ENCODE results near the gene TTBK1. TPM values are rescaled to one million over a fixed set of nuclear protein-coding genes. Genes with fewer than 3 reads are reported as not detected.

Gene TTBK1
- total RNA-seq, 1 experiment from 2014 or later: not detected

DNA sequence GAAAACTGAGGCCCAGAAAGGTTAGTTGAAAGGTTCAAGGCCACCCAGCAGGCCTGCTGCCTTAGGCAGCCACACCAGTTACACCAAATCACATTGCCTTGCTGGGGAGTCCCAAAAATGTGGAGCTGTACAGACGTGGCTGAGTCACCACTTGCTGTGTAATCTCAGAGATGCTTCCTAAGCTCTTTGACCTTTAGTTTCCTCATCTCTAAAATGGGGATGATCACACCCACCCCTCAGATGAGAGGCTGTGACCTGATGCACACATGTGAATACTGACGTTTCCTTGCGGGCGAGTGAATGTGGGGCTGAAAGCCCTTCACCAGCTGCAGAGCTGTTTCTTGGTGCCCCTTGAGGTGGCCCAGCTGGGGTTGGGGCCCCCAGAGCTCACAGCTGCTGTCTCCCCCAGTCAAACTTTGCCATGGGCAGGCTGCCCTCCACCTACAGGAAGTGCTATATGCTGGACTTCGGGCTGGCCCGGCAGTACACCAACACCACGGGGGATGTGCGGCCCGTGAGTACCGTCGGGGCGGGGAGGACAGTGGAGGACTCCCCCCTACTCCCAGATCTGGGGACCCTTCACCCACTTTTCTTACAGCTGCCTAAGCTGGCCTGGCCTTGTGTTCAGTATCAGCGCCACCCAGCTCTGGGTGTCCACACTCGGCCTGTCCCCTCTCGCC lies 11.0 kb downstream of the TTBK1 start:
- no peak for DNase-seq (ENCODE audit: extremely low read depth, low read depth)

DNA sequence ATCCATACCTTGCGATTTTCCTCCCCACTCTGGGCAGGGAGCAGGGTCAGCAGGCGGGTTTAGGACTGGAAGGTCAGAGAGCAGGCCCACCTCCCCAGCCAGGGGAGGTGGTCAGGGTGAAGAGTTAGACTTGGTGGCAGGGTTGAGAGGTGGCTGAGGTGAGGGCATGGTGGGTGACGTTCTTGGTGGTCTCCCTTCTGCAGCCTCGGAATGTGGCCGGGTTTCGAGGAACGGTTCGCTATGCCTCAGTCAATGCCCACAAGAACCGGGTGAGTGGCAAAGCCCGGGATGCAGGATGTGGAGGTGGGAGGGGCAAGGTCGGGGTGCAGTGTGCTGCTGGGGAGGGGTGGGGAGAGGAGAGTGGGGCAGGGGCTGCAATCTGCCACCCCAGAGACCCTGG lies 11.6 kb downstream of the TTBK1 start:
- DNase-seq (ENCODE audit: extremely low read depth, low read depth): no peak

DNA sequence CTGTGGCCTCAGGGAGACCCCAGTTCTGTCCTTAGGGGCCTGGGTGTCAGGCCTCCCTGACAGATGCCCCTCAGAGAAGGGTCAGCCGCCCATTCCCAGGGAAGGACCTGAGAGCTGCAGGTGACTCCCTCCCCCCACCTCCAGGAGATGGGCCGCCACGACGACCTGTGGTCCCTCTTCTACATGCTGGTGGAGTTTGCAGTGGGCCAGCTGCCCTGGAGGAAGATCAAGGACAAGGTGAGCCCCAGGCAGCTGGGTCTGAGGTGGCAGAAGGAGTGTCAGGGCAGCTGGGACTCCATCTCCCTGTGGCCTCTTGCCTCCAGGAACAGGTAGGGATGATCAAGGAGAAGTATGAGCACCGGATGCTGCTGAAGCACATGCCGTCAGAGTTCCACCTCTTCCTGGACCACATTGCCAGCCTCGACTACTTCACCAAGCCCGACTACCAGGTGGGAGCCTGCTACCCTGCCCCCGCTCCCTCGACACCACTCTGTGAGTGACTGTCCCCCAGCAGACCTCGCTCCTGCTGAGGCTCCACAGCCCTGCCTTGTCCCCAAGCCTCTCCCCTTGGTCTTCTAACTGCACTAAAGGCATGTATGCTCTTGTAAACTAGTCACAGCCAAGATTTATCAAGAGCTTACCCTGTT lies 12.2 kb downstream of the TTBK1 start:
- DNase-seq (ENCODE audit: extremely low read depth, low read depth): no peak

DNA sequence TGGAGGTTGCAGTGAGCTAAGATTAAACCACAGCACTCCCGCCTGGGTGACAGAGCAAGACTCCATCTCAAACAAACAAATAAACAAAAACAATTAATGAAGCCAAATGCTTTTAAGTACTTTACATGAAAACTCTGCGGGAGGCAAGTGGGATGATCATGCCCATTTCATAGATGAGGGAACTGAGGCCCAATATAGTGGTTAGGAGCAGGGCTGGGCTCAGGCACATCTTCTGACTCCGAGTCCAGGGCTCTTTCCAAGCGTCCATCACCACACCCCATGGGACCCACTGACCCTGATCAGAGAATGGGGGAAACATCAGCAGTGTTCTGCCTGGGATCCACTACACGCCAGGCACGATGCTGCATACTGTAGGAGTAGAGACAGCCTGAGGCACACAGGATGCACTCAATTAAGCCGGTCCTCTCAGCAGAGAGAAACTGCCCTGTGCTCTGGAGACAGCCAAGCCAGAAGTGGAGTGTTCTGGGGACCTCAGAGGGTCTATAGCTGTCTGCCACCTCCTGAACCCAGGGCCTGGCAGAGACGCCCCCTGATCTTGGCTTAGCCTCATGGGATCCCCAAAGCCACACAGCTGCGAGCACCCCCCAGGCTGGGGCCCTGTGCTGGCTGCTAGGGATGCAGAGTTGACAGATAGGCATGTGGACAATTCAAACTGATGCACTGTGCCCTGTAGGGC lies 13.5 kb downstream of the TTBK1 start:
- DNase-seq (ENCODE audit: extremely low read depth, low read depth): no peak

DNA sequence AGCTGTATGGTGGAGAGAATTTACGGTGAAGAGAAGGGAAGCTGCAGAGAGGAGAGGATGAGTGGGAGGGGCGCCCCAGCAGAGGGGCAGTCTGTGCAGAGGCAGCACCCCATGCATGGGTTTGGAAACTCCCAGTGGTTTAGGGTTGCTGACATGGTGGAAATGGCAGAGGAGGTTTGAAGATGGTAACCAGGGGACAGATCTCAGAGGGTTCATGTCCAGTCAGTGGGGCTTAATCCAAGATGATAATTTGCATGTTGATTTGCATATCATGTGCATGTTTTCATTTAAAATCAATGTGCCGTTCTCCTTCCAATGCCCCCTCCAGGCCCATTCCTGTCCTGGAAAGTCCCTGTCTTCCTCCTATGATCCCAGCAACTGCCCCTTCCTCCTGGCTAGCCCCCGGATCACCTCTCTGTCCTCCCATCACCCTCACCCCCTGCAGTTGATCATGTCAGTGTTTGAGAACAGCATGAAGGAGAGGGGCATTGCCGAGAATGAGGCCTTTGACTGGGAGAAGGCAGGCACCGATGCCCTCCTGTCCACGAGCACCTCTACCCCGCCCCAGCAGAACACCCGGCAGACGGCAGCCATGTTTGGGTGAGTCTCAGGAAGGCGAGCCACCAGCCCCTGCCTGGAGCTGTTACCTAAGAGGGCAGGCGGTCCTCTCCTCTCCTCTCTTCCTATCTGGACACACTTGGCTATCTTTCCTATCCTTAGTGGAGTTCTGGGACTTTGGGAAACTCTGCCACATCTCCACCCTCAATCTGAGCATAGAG lies 14.3 kb downstream of the TTBK1 start:
- no peak for DNase-seq (ENCODE audit: extremely low read depth, low read depth)

DNA sequence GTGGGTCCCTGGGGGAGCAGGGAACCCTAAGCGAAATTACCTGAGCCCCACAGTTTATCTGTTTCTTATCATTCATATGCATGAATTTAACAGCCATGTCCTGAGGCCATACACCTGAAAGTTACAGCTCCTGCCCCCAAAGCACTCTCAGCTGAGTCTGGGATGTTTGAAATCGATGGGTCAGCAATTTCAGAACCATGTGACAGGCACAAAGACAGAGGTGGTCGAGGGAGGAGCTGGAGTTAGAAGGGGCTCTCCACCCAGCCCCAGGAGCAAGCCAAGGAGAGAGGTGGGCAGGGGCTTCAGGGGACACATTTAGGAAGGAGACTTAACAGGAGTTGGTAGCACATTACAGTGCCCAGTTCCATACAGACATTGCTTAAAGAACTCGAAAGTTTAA lies 14.9 kb downstream of the TTBK1 start:
- DNase-seq (ENCODE audit: extremely low read depth, low read depth): no peak

DNA sequence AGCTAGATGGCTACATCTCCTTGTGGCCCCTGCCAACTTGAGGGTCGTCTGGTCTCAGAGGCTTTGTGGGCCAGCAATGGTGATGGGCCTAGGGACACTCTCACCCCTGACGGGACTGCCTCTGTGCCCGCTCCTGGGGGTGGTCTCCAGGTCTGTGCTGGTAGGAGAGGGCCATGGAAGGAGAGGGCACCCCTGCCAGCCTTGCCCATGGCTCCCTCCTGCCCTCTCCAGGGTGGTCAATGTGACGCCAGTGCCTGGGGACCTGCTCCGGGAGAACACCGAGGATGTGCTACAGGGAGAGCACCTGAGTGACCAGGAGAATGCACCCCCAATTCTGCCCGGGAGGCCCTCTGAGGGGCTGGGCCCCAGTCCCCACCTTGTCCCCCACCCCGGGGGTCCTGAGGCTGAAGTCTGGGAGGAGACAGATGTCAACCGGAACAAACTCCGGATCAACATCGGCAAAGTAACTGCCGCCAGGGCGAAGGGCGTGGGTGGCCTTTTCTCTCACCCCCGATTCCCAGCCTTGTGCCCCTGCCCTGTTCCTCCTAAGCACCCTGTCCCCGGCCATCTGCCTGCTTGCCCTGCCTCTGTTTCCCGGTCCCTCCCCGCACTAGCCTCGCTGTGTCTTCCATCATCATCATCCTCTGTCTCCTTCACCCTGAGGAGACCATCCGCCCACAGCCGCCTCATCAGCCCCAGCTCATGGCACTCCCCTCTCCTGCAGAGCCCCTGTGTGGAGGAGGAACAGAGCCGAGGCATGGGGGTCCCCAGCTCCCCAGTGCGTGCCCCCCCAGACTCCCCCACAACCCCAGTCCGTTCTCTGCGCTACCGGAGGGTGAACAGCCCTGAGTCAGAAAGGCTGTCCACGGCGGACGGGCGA lies 15.8 kb downstream of the TTBK1 start:
- no peak for DNase-seq (ENCODE audit: extremely low read depth, low read depth)

DNA sequence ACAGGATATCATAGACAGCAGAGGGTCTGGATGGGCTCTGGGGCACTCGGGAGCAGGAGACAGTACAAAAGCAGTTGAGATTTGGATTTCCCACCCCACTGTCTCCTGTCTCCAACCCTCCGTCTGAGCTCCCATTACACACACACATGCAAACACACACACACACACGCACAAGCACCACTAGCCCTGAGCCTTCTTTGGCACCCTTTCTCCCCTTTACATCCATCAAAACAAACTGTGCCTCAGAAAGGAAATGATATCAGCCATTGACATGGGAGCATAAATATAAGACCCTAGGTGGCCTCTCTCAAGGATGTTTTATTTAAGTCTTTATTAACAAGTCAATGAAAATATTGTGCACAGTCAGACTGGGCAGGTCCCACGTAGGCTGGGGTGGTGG lies 17.5 kb downstream of the TTBK1 start:
- no peak for DNase-seq (ENCODE audit: extremely low read depth, low read depth)

DNA sequence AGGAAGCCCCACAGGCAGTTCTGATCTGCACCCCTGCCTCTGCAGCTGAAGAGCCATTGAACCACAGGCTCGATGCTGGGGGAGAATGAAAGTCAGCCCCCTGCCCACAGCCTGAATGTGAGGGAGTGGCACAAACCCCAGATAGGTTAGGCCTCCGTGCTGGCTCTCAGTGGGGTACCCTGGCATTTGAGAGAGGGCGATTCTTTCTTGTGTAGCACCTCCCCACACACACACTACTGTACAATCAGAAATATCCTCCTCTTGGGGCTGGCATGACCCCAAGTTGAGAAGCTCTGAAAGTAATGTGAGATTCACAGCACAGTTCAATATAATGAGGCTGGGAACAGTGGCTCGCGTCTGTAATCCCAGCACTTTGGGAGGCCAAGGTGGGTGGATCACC lies 17.9 kb downstream of the TTBK1 start:
- no peak for DNase-seq (ENCODE audit: extremely low read depth, low read depth)

DNA sequence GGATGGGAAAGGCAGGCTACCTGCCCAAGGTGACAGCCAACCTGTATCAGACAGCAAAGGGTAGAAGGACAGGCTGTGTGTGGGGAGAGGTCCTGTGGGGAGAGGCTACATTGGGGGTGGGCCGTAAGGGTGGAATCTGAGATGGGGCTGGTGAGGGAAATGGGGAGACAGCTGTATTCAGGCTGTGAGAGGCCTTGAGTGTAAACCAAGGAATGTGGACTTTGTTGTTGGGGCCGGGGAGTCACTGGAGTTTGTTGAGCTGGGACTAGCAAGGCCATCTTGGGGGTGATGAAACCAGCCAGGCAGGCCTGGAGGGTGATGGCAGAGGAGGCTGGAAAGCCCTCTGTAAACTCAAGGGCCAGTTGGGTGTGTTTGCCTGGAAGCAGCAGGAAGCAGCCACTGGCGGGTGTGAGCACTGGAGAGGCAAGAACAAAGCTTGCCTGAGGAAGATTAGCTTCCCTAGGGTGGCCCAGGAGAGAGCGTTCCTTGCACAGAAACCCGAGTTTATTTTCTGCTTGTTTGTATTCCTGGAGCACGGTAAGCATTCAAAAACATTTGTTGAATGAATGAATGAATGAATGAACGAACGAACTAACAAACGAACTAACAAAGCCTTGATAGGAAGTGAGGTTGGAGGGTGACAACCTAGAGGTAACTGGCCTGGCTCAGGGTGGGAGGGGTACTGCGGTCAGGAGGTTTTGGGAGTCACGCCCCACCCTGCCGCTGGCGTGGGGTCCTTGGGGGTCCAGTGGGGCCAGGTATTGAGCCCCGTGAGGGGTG lies 18.9 kb downstream of the TTBK1 start:
- no peak for DNase-seq (ENCODE audit: extremely low read depth, low read depth)

DNA sequence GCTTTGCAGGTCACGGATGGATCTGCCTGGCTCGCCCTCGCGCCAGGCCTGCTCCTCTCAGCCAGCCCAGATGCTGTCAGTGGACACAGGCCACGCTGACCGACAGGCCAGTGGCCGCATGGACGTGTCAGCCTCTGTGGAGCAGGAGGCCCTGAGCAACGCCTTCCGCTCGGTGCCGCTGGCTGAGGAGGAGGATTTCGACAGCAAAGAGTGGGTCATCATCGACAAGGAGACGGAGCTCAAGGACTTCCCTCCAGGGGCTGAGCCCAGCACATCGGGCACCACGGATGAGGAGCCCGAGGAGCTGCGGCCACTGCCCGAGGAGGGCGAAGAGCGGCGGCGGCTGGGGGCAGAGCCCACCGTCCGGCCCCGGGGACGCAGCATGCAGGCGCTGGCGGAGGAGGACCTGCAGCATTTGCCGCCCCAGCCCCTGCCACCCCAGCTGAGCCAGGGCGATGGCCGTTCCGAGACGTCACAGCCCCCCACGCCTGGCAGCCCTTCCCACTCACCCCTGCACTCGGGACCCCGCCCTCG lies 19.6 kb downstream of the TTBK1 start:
- DNase-seq (ENCODE audit: extremely low read depth, low read depth): no peak

DNA sequence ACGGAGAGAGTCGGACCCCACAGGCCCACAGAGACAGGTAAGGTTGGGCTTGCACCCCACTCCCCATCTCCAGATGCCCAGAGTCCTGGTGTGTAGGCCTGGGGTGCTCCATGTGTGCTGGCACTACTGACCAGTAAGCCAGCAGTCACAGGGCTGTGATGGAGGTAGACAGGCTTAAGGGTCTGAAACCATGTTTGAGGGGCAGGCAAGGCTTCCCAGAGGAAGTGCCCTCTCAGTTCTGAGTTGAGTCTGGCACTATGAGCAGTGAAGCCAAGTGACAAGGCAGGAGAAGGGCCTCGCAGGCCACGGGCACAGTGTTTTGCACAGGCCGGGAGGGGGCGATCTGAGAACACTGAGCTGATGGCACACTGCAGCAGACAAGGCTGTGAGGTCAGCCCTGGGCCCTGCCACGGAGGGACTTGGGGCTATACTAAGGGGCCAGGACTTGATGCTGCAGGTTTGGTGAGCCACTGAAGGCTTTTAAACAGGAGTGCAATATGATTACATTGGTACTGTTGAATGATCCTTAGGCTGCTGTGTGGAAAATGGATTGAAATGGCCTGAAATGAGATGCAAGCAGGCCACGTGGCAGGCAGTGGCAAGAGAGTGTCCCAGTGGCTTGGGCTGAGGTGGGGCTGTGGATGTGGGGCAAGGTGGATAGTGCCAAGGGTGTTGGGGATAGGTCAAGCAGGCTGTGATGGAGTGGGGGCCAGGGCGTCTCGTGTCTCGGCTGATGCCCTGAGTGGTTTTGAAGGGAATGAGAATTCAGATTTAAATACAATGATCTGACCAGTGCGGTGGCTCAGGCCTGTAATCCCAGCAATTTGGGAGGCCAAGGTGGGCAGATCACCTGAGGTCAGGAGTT lies 20.3 kb downstream of the TTBK1 start:
- peak; percentile 58 for DNase-seq (ENCODE audit: extremely low read depth, low read depth)

DNA sequence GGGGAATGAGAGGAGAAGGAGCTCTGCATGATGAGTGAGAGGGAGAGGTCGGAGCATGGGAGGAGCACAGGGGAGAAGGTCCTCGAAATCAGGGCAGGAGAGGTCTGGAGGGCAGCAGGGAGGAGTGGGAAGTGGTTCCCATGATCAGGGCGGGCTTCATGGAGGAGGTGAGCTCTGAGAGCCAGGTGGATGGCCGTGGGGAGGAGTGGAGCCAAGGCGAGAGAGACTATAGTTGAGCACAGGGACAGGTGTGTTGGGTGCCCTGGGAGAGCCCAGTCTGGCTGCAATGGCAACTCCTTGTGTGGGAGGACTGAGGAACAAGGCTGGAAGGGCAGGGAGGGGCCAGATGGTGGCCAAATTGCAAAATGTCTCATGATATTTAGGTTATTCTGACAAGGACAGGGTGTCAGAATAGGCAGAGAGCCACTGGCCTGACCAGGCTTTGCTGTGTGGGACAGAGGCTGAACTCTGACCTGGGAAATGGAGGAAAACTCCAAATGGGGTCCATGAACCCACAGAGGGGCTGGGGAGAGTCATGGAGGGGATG lies 21.4 kb downstream of the TTBK1 start:
- no peak for DNase-seq (ENCODE audit: extremely low read depth, low read depth)

DNA sequence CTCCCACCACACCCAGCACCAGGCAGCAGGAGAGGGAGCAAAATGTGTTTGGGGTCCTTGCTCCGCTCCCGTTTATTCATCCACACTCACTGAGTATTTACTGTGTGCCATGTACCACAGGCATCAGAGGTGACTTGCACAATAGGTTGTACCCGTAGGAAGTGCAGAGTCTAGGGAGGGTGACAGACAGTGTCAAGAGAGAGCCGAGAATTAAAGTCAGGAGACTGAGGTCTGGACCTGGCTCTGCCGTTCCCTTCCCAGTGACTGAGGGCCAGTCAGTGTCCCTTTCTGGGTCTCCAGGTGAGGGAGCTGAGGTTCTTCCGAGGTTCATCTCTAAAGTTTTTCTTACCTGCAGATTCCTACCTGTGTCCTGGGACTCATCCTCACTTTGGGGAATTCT lies 22.3 kb downstream of the TTBK1 start:
- no peak for DNase-seq (ENCODE audit: extremely low read depth, low read depth)

DNA sequence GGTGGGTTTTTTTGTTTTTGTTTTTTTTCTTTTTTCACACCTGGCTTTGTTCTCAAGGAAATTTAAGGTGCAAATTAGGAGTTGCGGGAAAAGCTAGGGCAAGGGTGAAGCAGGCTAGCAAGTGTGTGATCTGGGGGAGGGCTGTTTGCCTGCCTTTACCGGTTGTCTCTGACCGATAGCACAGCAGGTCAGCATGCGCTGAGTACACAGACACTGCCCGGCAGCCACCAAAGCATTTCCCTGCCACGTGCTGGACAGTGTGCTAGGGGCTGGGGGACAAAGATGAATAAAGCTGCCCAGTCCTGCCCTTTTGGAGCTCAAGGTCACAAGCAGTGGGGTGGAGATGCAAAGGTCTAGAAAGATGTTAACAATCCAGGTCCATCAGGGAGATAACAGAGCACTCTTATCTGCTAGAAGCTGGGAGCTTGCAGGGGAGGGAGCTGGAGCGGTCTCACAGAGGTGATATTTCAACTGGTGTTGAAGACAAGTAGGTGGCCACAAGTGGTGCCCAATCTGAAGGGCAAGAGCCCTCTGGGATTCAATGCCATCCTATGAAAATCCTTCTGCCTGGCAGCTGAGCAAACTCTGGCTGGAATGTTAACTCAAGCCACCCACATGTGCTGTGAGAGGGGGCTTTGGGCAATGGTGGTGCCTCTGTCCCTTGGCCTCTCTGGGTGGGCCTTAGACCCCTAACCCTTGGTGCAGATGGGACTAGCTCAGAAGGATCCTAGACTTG lies 24.5 kb downstream of the TTBK1 start:
- DNase-seq (ENCODE audit: extremely low read depth, low read depth): no peak

DNA sequence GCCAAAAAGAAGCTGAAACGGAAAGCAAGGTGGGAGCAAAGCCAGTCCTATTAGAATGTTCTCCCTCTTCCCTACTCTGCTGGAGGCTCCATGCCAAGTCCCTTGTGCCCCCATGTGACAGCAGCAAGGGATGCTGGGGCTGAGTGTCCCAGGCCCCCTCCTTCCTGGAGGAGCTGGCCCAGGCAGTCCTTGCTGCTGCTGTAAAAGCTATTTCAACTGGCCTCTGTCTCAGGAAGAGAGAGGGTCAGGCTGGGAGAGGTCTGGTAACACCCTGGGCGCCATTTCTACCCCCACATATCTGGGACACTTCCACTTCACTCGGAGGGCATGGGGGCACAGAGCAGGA lies 25.0 kb downstream of the TTBK1 start:
- no peak for DNase-seq (ENCODE audit: extremely low read depth, low read depth)

DNA sequence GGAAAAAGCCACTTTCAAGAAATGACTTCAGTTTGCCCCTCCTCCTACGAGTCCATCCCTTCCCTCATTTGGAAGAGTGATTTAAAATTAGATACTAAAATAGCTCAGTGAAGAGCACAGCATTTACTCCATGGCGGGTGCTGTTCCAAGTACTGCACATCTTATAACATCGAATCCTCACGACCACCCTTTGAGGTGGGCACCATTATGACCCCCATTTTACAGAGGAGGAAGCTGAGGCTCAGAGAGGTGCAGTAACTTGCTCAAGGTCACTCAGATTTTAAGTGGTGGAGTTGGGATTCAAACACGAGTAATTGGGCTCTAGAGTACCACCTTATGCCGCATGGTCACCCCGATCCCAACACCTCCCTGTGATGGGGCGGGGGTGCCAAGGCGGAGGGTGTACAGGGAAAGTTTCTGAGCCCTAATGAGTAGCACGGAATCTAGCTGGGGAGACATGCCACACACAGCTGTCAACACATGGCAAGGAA lies 25.5 kb downstream of the TTBK1 start:
- no peak for DNase-seq (ENCODE audit: extremely low read depth, low read depth)
